Astrocyte (in vitro differentiated cells and primary cell): Measurements from ENCODE around the gene SNRPB2. TPM values are rescaled to one million over a fixed set of nuclear protein-coding genes. Genes with fewer than 3 reads are reported as not detected.

Experiments used
- DNase-seq: peaks from one replicate; pipeline ENCODE4 v3.0.0-alpha.2; 2010; ENCODE audit warnings: low read depth
- FAIRE-seq: peaks from 2 replicates; lab custom pipeline; 2011; peaks lifted over from hg19 to GRCh38; lab: Jason Lieb, UNC
- H2AFZ ChIP-seq: 2 replicates; pipeline ENCODE4 v1.6.0; 2012; ENCODE audit warnings: low read depth, low read length, inconsistent platforms
- H3K27ac ChIP-seq: 2 replicates; pipeline ENCODE4 v1.5.1; 2011; ENCODE audit warnings: low read depth, low read length, inconsistent platforms
- H3K27me3 ChIP-seq: 2 replicates; pipeline ENCODE4 v1.6.0; 2011; ENCODE audit warnings: low read length, inconsistent platforms; ENCODE audit not compliant: insufficient read depth
- H3K36me3 ChIP-seq: 2 replicates; pipeline ENCODE4 v1.5.1; 2011; ENCODE audit warnings: low read length, inconsistent platforms; ENCODE audit not compliant: insufficient read depth
- H3K4me1 ChIP-seq: 2 replicates; pipeline ENCODE4 v1.5.1; 2011; ENCODE audit warnings: low read length, inconsistent platforms; ENCODE audit not compliant: insufficient read depth
- H3K4me2 ChIP-seq: 2 replicates; pipeline ENCODE4 v1.6.0; 2012; ENCODE audit warnings: low read length, inconsistent platforms
- H3K4me3 ChIP-seq: 2 replicates; pipeline ENCODE4 v1.5.1; 2011; ENCODE audit warnings: low read depth, mild to moderate bottlenecking, low read length, inconsistent platforms; ENCODE audit not compliant: insufficient read depth
- H3K79me2 ChIP-seq: 2 replicates; pipeline ENCODE4 v1.6.0; 2012; ENCODE audit warnings: mild to moderate bottlenecking, low read length, inconsistent platforms; ENCODE audit not compliant: insufficient read depth
- H3K9ac ChIP-seq: 2 replicates; pipeline ENCODE4 v1.6.0; 2012; ENCODE audit warnings: mild to moderate bottlenecking, low read length, inconsistent platforms
- H3K9me3 ChIP-seq: 2 replicates; pipeline ENCODE4 v1.5.1; 2012; ENCODE audit warnings: low read depth, mild to moderate bottlenecking, low read length, inconsistent platforms; ENCODE audit not compliant: insufficient read depth
- H4K20me1 ChIP-seq: 2 replicates; pipeline ENCODE4 v1.6.0; 2012; ENCODE audit warnings: low read length, inconsistent platforms; ENCODE audit not compliant: insufficient read depth
- H3K27ac Mint-ChIP-seq: one replicate; pipeline ENCODE4 v1.8.0; 2021; ENCODE audit warnings: mild to moderate bottlenecking, mixed read lengths; ENCODE audit not compliant: unreplicated experiment
- H3K27me3 Mint-ChIP-seq: one replicate; pipeline ENCODE4 v1.8.0; 2021; ENCODE audit warnings: low read depth, mixed read lengths; ENCODE audit not compliant: unreplicated experiment
- H3K36me3 Mint-ChIP-seq: one replicate; pipeline ENCODE4 v1.8.0; 2021; ENCODE audit warnings: low read depth, mixed read lengths; ENCODE audit not compliant: unreplicated experiment
- H3K4me1 Mint-ChIP-seq: one replicate; pipeline ENCODE4 v1.8.0; 2021; ENCODE audit warnings: low read depth, mixed read lengths; ENCODE audit not compliant: unreplicated experiment
- H3K4me3 Mint-ChIP-seq: one replicate; pipeline ENCODE4 v1.8.0; 2021; ENCODE audit warnings: mild to moderate bottlenecking, moderate library complexity, mixed read lengths; ENCODE audit not compliant: unreplicated experiment
- H3K9me3 Mint-ChIP-seq: one replicate; pipeline ENCODE4 v1.8.0; 2021; ENCODE audit warnings: mild to moderate bottlenecking, mixed read lengths; ENCODE audit not compliant: unreplicated experiment
- EZH2 ChIP-seq: IDR thresholded peaks from 2 replicates; pipeline ENCODE4 v1.6.1; 2012; ENCODE audit warnings: mild to moderate bottlenecking, low read length, inconsistent platforms; ENCODE audit not compliant: insufficient read depth
- total RNA-seq: library from RNA; stranded (reverse); gene quantifications from 2 replicates; pipeline ENCODE4 v1.2.1, GENCODE V29; 2021
- TF ChIP-seq, protein P1 (sequence below): IDR thresholded peaks from 2 replicates; pipeline ENCODE4 v1.5.1; 2011; ENCODE audit warnings: low read depth, mild to moderate bottlenecking, inconsistent platforms, low read length, moderate library complexity; ENCODE audit not compliant: insufficient read depth

The SNRPB2 gene
- total RNA-seq, 1 donor from 2014 or later, result 76.3 TPM

DNA sequence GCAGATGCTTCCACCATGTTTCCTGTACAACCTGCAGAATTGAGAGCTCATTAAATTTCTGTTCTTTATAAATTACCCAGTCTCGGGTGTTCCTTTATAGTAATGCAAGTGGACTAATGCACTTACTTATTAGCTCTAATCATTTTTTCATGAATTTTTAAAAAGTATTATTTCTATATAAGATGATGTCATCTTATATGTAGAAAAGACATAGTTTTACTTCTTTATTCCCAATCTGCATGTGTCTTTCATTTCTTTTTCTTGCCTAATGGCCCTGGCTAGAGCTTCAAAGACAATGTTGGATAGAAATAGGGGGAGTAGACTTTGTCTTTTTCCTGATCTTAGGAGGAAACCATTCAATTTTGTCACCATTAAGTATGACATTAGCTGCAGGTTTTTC is 46.1 kb downstream of the SNRPB2 start:
- no peak for FAIRE-seq
- Histone ChIP-seq H3K4me1 (no peaks in the 10 kb centered on the region), H3K79me2 (no peaks in the 10 kb centered on the region), H2AFZ (no peak overlapping the region), H3K4me2 (no peak overlapping the region), H3K9ac (no peak overlapping the region), H3K36me3 (no peaks in the 10 kb centered on the region), H3K4me3 (no peak overlapping the region), H3K9me3 (no peaks in the 10 kb centered on the region), H4K20me1 (no peaks in the 10 kb centered on the region), H3K27ac (no peak overlapping the region), H3K27me3 (no peaks in the 10 kb centered on the region)
- Mint-ChIP-seq H3K27me3 (no peaks in the 10 kb centered on the region), H3K4me1 (no peaks in the 10 kb centered on the region), H3K27ac (no peak overlapping the region), H3K9me3 (peaks cover 2% of the 10 kb centered on the region), H3K4me3 (no peak overlapping the region), H3K36me3 (no peaks in the 10 kb centered on the region)
- DNase-seq, result no peak
- TF ChIP-seq, protein P1, sequence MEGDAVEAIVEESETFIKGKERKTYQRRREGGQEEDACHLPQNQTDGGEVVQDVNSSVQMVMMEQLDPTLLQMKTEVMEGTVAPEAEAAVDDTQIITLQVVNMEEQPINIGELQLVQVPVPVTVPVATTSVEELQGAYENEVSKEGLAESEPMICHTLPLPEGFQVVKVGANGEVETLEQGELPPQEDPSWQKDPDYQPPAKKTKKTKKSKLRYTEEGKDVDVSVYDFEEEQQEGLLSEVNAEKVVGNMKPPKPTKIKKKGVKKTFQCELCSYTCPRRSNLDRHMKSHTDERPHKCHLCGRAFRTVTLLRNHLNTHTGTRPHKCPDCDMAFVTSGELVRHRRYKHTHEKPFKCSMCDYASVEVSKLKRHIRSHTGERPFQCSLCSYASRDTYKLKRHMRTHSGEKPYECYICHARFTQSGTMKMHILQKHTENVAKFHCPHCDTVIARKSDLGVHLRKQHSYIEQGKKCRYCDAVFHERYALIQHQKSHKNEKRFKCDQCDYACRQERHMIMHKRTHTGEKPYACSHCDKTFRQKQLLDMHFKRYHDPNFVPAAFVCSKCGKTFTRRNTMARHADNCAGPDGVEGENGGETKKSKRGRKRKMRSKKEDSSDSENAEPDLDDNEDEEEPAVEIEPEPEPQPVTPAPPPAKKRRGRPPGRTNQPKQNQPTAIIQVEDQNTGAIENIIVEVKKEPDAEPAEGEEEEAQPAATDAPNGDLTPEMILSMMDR, result no peak
- no peak for TF ChIP-seq EZH2

GRCh38 chr20:16777126-16777525 is 47.3 kb downstream of the SNRPB2 start:
- H3K9ac ChIP-seq, result no peak overlapping the region
- H3K4me1 ChIP-seq, result no peaks in the 10 kb centered on the region
- H3K4me3 ChIP-seq, result no peak overlapping the region
- no peak overlapping the region for H2AFZ ChIP-seq
- FAIRE-seq (no peak), DNase-seq (no peak)
- H3K9me3 Mint-ChIP-seq, result peaks cover 2% of the 10 kb centered on the region
- no peaks in the 10 kb centered on the region for H3K27me3 ChIP-seq
- no peak overlapping the region for H3K27ac ChIP-seq
- H3K9me3 ChIP-seq, result no peaks in the 10 kb centered on the region
- no peaks in the 10 kb centered on the region for H3K79me2 ChIP-seq
- H3K36me3 ChIP-seq, result no peaks in the 10 kb centered on the region
- no peak overlapping the region for H3K27ac Mint-ChIP-seq
- no peaks in the 10 kb centered on the region for H4K20me1 ChIP-seq
- no peaks in the 10 kb centered on the region for H3K27me3 Mint-ChIP-seq
- H3K4me2 ChIP-seq, result no peak overlapping the region
- H3K4me1 Mint-ChIP-seq, result no peaks in the 10 kb centered on the region
- H3K4me3 Mint-ChIP-seq, result no peak overlapping the region
- TF ChIP-seq, protein P1, result no peak
- TF ChIP-seq EZH2, result no peak
- no peaks in the 10 kb centered on the region for H3K36me3 Mint-ChIP-seq

DNA sequence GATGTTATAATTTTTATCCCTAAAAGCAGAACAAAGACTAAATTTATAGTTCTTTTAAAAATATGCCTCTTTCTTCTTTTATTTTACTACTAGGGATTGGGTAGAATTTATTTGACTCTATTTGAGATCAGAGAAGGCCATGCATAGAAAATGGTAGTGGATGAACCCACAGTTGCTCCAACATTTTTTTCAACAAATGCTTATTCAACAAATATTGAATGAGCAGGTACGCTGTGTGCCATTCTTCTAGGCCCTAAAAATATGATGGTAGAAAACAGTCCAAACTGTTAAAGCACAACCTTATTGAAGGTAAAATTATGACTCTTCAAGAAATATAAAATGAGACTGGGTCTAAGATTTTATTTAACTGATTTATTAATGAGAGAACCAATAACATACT is 48.3 kb downstream of the SNRPB2 start:
- Mint-ChIP-seq H3K27ac (no peak overlapping the region), H3K4me3 (no peak overlapping the region), H3K4me1 (no peaks in the 10 kb centered on the region), H3K27me3 (no peaks in the 10 kb centered on the region), H3K36me3 (no peaks in the 10 kb centered on the region), H3K9me3 (peaks cover 2% of the 10 kb centered on the region)
- no peak overlapping the region for H3K4me3 ChIP-seq
- no peak overlapping the region for H2AFZ ChIP-seq
- H3K9me3 ChIP-seq, result no peaks in the 10 kb centered on the region
- H3K27me3 ChIP-seq, result no peaks in the 10 kb centered on the region
- no peaks in the 10 kb centered on the region for H3K36me3 ChIP-seq
- no peak overlapping the region for H3K4me2 ChIP-seq
- no peaks in the 10 kb centered on the region for H3K79me2 ChIP-seq
- no peak for TF ChIP-seq EZH2
- TF ChIP-seq, protein P1, result no peak
- no peak overlapping the region for H3K27ac ChIP-seq
- DNase-seq, result no peak
- no peaks in the 10 kb centered on the region for H3K4me1 ChIP-seq
- no peak overlapping the region for H3K9ac ChIP-seq
- H4K20me1 ChIP-seq, result no peaks in the 10 kb centered on the region
- FAIRE-seq, result no peak
